Activated CD4-positive, alpha-beta T cell treated with anti-CD3 and anti-CD28 coated beads, Interleukin-2, amount 50 U/mL, for 16 hours (primary cell): Measurements from ENCODE around the gene LEUTX.
"Not testable (repeated sequence)": the region's sequence is repeated elsewhere in the genome, so short reads cannot be mapped to it uniquely, and the experiment has no call there.

ENCODE experiments used
- DNase-seq: peaks from one replicate; pipeline ENCODE4 v3.0.0-alpha.2; 2020

The LEUTX gene

DNA sequence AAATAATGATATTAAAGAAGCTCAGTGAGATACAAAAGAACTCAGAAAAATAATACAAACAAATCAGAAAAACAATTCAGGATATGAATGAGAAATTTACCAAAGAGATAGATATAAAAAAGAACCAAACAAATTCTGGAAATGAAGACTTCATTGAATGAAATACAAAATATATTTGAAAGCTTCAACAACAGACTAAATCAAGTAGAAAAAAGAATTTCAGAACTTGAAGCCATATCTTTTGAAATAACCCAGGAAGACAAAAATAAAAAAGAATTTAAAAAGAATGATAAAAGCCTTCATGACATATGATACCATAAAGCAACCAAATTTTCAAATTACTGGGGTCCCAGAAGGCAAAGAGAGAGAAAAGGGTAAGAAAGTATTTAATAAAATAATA is 9.6 kb downstream of the LEUTX start:
- DNase-seq: no peak

DNA sequence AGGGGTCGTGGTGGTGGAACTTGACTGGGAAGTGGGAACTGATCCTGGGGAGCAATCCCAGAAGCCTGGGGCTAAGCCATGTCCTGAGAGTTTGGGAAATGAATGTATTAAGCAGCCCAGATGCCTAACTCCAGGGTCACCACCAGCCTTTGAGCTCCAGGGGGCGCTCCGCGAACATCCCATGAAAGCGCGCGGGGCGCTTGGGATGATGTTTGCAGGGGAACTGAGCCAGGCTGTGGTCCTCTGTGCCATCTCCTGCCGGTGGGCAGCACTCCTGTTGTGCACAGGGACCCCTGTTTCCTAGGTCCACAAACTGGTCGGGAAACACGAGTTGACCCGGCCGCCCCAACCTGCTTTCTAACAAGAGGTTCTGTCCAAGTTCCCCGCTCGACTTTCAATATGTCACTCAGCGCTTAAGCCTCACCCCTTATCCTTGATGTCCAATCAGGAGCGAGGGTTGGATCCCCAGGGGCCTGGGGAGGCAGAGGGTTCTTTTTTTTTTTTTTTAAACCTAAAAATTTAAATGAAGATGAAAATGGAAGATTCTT is 14.4 kb downstream of the LEUTX start:
- peak; percentile 69 for DNase-seq

DNA sequence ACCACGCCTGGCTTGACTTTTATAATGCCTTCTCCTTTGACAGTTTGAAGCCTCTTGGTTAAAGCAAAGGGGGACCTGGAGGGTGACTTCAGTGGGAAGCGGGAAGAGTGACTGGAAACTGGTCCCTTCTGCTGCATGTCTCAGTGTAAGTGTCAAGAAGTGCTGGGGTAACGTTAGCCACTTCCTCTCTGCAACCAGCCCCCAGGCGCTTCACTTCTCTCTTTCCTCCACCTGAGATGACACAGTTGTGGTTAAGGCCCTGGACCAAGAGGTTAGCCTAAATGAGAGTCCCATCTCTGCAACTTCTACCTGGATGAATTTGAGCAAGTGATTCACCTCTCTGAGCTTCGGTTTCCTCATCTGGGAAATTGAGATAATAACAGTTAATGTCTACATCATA is 16.3 kb downstream of the LEUTX start:
- peak; percentile 35 for DNase-seq

DNA sequence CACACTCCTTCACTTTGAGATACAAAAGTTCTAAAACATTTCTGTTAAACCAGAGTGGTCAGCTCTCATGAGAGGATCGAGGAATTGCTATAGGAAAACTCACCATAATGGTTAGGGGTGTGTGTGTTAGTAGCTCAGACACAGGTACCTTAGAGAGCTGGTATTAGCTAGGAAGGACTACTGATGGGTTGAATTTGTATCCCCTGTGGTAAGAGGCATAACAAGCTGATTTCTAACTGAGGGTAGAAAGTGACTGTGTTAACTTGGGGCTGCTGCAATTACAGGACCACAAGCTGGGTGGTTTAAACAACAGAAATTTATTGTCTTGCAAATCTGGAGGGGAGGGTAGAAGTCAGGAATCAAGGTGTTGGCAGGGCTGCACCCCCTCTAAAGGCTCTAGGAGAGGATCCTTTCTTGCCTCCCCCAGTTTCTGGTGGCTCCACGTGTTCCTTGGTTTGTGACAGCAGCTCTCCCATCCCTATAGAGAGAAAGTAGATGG is 17.4 kb downstream of the LEUTX start:
- DNase-seq: no peak

DNA sequence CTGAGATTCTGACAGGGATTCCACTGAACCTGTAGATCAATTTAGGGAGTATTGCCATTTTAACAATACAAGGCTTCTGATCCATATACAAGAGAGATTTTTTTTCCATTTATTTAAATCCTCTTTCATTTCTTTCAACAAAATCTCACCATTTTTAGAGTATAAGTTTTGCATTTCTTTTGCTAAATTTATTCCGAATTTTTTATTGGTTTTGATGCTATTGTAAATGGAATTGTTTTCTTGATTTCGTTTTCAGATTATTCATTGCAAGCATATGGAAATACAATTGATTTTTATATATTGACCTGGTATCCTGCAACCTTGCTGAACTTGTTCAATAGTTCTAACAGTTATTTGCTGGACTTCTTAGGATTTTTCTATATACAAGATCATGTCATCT is 18.4 kb downstream of the LEUTX start:
- no peak for DNase-seq

DNA sequence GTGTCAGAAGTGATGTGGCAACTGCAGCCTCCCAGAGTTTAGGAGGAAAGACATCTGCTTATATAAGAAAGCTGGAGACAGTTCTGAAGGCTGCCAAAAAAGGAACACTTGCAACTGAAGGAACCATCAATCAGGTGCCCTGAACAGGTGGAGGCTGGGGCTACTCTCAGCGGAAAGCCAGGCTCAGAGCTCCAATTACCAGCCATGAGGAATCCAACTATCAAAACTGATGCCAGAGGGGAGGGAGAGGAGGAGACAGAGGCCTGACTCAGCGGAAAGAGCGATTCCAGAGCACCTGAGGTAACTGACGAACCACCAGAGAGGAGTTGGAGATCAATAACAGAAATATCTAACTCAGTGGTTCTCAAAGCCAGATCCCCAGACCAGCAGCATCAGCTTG is 24.3 kb downstream of the LEUTX start:
- DNase-seq: no peak

DNA sequence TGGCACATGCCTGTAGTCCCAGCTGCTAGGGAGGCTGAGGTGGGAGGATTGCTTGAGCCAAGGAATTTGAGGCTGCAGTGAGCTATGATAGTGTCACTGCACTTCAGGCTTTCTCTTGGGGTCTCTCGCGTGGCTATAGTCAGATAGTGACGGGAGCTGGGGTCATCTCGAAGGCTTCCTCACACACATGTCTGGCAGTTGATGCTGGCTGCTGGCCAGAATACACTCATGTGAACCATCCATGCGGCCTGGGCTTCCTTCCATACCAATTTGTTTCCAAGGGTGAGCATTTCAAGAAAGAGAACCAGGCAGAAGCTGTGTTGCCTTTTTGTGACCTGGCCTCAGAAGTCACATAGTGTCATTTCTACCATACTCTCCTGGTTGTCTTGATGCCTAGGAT is 26.4 kb downstream of the LEUTX start:
- DNase-seq: no peak

DNA sequence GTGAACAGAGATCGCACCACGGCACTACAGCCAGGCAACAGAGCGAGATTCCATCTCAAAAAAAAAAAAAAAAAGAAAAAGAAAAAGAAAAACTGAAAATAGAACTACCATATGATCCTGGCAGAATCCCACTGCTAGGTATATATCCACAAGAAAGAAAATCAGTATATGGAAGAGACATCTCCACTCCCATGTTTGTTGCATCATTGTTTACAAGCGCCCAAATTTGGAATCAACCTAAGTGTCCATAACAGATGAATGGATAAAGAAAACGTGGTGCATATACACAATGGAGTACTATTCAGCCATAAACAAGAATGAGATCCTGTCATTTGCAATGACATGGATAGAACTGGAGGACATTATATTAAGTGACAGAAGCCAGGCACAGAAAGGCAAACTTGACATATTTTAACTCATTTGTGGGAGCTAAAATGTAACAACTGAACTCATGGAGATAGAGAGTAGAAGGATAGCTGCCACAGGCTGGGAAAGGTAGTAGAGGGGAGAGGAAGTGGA is 29.3 kb downstream of the LEUTX start:
- DNase-seq: no peak

DNA sequence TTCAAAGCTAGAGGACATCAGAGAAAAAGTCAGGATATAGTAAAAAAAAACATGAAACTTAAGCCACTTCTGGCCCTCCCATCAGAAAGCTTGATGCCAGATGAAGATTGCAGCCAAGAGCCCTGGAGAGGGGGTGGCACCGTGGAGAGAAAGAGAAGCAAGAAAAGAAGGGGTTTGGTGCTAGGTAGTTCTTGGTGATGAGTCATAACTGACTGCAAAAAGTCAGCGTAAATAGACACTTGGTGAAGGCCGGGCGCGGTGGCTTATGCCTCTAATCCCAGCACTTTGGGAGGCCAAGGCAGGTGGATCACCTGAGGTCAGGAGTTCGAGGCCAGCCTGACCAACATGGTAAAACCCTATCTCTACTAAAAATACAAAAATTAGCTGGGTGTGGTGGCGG is 30.0 kb downstream of the LEUTX start:
- not testable (repeated sequence) for DNase-seq

DNA sequence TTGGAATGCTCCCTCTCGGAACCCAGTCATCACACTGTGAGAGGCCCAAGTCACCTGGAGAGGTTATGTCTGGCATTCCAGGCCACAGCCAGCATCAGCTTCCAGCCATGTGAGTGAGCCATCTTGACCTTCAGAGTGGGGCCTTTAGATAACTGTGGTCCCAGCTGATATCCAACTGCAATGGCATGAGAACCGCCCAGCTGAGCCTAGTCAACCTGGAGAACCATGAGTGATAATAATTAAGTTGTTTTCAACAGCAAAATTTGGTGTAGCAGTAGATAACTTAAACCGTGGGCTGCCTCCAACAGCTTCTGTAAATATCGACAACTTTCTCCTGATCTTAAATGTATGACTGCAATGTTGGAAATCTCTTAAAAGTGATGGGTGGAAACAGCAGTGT is 30.7 kb downstream of the LEUTX start:
- DNase-seq: no peak

DNA sequence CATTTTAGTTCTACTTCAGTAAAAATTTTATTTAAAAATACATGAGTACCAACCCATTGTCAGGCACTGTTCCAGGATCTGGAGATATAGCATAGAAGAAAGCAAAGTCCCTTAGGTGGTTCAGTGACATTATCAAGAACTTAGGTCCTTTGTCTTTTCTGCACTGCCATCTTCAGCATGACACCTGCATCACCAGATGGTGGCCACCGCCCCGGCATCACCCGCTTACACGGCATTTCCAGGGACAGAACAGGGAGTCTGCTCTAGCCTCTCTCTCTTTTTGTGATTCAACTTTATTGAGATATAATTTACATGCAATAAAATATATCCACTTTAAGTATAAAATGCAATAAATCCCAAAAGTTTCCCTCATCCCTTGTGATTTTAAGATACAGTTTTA is 31.8 kb downstream of the LEUTX start:
- no peak for DNase-seq

DNA sequence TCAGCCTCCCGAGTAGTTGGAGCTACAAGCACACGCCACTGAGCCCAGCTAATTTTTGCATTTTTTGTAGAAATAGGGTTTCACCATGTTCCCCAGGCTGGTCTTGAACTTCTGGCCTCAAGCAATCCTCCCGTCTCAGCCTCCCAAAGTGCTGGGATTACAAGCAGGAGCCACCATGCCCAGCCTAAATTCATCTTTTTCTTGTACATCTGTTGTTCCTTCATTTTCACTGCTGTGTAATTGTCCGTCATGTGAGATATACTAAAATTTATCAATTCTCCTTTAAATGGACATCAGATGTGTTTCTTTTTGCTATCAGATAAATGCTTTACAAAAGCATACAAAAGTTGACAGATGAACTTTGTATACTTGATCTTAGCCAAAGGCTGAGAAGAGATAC is 32.4 kb downstream of the LEUTX start:
- no peak for DNase-seq

DNA sequence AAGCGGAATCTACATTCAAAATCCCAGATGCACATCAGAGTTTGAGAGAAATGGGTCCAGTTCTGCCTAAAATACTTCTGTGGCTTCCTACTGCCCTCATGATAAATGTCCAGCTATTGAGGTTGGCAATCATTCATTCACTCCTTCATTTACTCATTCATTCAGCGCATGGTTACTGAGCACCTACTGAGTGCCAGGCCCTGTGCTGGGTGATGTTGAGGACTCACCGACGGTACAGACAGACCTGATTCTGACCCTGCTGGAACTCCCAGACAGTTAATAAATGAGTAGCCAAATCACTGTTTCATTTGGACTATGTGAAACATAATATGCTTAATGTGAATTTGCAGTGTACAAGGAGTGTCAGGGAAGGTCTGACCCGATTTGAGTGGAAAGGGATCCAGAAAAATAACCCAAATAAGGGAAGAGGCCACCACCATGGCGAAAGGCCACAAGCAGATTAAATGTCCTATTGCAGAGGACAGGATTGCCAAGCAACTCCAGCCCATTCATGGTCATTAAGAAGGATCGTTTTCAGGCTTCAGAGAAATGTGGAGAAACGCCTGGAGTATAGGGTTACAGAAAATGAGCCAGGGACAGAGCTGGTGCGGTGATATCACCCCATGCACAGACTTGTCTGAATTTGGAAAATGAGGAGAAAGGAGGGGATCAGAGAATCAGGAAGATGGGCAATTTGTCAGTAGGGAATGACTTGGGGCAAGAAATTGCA is 34.8 kb downstream of the LEUTX start:
- DNase-seq: no peak

DNA sequence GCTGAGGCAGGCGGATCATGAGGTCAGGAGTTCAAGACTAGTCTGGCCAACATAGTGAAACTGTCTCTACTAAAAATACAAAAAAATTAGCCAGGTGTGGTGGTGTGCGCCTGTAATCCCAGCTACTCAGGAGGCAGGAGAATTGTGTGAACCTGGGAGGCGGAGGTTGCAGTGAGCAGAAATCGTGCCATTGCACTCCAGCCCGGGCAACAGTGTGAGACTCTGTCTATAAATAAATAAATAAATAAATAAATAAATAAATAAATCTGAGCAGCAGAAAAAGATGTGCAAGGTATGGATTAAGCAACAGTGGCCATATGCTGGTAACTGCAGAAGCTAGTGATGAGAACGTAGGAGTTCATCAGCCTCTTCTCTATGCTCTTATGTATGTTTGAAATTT is 35.5 kb downstream of the LEUTX start:
- DNase-seq: not testable (repeated sequence)

DNA sequence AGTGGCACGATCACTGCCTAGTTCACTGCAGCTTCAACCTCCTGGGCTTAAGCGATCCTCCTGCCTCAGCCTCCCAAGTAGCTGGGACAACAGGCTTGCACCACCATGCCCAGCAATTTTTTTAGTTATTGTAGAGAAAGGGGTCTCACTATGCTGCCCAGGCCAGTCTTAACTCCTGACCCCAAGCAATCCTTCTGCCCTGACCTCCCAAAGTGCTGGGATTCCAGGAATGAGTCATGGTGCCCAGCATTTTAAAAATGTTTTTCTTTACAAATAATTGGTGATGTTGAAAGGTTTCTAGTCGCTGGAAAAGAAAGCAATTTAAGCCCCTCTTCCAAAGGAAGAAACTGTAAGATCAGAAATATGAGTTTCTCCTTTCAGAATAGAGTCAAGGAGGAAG is 35.9 kb downstream of the LEUTX start:
- DNase-seq: no peak

DNA sequence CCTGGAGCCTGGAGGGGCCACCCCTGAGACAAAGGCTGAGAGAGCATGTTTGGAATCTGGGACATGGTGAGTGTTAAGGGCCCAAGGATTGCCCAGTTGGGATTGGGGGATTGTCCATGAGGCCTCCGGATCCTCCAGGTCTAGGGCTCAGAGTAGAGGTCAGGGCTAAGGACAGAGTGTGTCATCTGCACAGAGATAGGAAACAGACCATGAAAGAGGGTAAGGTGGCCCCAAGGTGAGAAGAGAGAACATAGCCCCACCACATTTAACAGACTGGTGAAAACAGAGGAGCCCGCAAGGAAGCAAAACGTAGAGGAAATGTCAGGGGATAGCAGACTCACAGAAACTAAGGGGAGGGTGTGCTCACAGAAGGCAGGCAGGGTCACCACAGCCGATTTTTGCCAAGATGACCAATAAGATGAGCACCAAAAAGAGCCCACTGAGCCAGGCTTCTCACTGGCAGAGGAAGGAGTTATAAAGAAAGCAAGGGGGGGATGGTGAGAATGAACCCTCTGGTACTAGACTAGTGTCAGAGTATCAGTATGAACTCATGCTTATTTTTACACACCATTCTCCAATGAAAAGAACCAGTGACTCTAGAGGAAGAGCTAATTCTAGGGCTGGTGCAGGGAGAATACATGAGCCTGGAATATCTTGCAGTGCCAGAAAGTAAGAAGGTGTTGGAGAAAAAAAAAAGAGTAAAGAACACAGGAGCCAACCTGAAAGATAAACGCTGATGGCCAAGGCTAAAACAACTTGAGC is 37.8 kb downstream of the LEUTX start:
- DNase-seq: no peak

DNA sequence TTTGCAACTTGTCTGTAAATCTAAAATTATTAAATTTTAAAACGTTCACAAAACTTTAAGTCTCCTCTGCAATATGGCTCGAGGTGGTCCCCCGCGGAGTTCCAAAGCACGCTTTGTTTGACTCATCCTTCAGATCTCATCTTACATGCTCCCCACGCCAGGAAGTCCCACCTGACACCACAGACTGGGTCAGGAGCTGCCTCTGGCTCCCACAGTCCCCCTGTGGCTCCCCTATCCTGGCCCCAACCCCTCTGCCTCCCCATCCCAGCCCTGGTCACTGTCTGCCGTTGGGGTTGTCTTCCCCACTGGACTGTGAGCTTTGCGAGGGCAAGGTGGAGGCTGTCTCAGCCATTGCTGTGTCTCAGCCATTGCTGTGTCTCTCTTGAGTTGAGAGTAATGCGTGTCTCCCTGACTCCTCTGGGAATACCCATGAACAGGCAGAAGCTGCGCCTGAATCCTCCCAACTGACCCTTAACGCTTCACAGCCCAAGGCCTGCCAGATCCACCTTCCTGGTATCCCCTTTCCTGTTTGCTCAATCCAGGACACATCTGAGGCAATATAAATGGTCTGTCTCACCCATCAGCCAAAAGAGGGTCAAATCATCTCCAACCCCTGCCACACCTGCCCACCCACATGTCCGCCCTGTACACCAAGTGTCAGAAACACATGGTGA is 39.4 kb downstream of the LEUTX start:
- no peak for DNase-seq

DNA sequence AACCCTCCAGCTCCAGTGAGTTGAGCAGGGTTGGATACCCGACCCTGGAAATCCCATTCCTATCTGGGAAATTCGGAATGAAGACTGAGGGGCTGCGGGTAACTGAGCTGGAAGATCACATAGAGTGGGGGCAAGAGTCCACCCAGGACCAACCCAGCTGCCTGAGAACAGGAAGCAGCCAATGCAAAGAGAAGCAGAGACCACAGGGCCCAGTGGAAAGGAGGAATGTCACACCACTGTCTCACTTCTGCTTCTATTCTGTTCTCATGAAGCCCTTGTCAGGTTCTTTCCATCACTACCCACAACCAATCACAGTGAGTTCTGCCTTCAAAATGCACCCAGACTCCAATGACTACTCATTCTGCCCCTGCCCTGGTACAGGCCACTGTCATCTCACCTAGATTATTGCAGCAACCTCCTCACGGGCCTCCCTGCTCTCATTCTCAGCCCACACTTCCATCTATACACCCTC is 40.0 kb downstream of the LEUTX start:
- DNase-seq: no peak

DNA sequence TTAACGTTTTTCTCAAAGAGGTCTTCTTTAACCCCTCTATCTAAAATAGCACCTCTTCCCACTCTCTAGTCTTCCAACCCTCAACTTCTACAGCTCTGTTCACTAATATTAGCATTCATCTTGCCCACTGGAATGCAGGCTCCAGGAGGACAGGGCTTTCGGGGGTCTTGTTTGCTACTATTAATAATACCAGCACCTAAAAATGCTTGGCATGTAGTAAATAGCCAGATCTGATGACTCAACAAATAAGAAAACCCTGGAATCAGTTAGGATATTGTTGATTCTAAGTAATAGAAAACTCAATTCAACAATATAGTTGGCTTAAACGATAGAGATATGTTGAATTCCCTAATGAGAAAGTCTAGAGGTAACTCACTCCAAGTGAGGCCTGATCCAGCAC is 41.1 kb downstream of the LEUTX start:
- no peak for DNase-seq

DNA sequence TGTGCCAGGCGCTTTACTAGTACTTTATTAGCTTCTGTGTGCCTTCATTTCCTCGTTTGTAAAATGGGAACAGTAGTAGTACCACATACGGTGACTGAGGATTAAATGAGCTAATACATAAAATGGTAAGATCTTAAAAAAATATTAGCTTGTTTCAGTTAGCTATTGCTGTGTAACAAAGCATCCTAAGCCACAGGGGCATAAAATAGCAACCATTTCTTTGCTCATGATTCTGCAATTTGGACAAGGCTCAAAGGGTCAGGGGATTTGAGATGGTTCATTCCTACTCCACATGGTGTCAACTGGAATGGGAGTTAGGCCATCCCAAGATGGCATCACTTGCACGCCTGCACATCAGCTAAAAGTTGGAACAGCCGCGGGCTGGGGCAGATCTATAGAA is 42.0 kb downstream of the LEUTX start:
- DNase-seq: no peak

DNA sequence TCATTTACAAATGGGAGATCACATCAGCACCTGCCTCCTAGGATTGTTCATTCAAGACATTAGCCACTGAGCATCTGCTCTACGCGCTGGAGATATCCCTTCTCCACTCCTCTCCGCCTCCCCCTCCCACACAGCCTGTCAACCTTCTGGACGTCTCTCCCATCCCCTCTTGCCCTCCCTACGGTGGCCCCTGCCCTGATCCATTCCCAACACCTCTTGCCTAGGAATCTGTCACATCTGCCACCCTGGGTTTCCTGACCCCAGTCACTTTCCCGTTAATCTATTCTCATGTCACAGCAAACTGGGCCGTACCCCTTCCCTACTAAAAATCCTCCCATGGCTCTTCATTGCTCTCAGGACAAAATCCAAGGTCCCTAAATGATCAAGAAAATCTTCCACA is 45.0 kb downstream of the LEUTX start:
- no peak for DNase-seq

DNA sequence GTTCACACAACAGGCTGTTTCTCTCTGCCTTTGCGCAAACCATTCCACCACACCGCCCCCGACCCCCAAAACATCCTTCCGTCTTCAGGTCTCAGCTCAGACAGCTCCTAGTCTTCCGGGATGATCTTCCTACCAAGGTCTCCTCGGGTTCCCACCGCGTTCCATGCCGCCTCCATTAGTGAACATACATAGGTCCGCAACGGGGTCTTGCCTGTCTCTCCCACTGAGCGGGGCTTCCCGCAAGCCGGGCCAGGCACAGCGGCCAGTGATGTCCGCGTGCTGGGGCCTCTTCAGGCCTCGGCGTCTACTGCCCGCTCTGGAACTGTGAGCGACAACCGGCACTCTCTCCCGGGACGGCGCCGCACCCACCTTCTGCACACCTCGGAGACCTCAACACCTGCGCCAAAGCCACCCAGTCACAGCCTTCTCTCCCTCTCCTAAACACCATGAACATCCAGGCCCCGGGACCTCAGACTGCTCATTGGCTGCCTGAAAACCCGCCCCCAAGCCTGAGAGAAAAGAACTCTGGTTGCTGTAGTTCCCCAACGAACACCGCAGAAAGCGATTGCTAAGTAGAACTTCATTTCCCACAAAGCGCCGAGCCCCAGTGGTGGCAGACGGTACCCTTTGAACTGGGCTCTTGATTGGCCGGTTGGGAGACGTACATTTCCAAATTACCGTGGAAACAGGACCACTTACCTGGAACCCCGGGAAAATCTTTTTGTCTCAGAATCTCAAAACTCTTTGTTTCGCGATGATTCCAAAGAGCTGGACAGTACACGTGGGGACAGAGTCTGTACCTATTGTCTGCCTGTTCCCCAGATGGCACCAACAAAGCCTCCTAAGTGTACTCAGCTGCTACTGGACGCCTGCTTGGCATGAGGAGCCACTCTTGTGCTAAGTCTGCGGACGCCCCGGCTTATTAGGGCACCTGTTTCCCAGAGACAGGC is 45.8 kb downstream of the LEUTX start:
- DNase-seq: peak; percentile 92
